Fibroblast of skin of left biceps (primary cell): ENCODE results near the gene CNTN2.

Source experiments
- DNase-seq, 2 experiments: peaks; one replicate each; pipeline ENCODE4 v3.0.0-alpha.2; 2013; ENCODE audit warnings: low read depth in 2 of 2

The CNTN2 gene

DNA sequence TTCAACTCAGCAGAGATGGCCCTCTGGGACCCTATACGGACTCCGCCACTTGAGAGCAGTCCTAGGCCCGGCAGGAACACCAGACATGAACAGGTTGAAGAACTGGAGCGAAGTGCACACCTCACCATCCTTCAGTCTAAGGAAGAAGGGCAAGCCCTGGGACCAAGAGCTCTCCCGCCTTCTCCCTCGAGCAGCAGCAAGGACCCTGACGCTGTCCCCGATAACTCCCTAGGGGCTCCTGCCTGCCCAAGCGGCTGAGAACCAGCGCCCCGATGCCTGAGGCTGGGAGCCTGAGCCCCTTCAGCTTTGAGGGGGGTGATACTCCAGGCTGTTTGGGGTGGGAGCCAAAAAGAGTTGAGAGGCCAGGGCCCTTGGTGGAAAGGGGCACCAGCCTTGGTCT, 31.1 kb downstream of the CNTN2 start:
- no peak for DNase-seq

DNA sequence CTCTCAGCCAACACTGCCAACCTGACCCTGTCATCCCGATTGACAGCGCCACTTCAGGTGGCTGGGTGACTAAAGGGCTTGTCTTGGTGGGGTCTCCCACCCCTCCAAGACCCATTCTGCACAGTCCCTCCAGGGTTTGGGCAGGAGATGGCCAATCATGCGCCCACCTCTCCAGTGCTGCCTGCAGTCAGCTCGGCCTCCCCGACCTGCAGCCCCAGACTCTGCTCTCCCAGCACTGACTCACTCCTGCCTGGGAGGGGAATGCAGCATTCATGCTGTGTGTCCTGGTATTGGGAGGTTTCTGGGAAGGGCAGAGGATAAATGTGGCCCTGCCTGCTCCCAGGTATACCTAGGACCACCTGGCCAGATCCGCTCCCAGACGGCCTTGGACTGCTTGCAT, 31.5 kb downstream of the CNTN2 start:
- DNase-seq: no peak

DNA sequence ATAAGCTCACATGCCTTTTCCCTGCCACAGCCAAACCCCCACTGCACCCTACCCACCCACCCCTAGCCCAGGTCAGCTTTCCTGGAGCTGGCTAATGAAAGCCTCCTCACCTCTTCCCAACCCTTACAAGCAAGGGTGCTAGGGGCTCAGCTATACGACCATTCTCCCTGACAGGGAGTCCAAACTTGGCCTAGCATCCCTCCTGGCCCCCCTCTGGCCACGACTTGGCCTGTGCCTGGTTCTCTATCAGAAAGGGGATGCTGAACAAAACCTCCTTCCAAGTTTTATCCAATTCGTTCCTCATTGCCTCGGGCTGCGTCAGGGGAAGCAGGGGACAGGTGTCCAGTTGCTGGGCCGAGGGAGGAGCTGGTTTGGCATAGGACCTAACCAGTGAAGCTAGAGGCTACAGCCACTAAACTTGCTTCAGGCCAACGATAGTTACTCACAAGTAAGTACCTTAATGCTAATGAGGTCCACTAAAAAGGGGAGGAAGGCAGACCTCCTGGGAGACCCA, 32.7 kb downstream of the CNTN2 start:
- no peak for DNase-seq

DNA sequence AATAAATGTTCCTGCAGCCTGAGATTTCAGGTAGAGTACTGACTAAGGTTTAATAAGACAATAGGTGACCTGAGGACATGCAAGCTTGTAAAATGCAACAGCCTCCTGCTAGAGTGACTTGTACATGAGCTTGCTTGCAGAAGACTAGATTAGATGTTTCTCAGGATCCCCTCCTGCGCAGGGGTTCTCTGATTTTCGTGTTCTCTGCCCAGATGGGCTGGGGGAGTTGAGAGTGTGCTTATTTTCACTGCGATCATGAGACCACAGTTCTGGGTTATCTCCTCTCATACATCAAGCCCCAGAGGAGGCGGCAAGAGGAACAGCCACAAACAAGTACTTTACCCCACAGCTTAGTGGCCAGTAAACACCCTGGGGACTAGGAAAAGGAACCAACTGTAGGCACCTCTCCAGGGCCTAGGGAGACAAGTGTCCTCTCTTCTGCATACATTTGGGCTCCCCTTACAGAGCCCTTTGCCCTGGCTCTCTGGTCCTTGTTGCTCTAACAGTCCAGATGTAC, 33.3 kb downstream of the CNTN2 start:
- DNase-seq: no peak

DNA sequence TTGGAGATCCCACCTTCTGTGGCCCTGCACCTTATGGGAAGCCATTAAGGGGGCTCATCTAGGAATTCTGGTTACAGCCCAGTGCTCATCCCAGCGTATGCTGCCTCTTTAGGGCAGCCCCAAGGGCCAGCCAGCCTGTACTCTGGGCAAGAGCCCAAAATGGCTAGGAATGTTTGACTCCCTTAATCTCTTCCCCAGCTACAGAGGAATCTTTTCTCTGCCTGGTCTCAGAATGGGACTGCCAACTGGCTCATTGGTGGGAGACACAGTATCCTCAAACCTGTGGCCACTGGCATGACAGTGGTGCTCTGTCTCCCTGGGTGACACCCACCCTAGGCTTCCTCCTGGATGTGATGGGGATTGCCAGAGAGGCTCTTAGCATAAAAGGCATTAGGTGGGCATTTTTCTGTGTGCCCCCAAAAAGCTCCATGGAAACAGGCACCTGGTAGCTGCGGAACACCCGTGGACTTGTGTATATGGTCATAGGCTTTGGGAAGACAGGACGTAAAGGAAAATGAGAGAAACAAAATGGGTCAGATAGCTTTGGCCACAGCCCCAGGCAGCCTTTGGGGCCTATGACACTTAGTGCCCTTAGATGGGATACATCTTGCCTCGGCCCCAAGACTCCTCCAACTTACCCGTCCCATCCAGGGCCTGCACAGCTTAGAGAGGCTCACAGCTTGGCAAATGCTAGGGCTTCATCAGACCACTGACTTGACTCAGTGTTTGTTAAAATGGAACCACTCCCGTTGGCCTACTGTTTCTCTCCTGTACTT, 34.3 kb downstream of the CNTN2 start:
- DNase-seq: no peak

DNA sequence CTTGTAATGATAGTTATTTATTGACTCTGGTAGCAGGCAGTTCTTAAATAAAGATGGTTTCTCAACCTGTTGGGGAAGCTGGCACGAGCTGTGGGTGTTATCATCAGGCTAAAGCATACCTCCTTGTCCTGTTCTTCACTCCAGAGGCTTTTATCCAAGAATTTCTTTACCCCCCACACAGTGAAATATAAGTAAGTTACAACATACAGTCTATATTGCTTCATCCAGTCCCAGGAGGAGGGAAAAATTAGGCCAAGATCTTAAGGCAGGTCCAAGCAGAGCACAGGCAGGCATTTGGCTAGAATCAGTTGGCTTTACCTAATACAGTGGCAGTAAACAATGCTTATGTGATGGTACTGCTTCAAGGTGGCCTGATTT, 34.9 kb downstream of the CNTN2 start:
- DNase-seq: peak; percentile 11 to 19

DNA sequence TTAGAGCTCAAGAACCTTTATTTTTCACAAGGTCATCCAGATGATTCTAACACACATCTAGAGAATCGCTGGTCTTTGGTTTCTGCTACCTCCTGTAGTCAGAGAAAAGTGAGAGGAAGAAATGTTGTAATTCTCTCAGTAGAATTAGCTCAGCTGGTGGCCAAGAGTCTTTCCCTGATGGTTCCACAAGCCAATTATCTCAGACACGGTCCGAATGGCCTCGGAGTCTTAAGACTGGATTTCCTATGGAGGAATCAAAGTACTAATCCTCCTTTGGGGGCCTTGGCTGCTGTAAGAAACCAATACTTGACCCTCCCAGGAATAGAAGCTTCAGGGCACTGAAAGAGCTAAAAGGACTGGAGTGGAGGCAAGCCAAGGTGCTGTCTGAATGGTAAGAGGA, 39.4 kb downstream of the CNTN2 start:
- DNase-seq: no peak

DNA sequence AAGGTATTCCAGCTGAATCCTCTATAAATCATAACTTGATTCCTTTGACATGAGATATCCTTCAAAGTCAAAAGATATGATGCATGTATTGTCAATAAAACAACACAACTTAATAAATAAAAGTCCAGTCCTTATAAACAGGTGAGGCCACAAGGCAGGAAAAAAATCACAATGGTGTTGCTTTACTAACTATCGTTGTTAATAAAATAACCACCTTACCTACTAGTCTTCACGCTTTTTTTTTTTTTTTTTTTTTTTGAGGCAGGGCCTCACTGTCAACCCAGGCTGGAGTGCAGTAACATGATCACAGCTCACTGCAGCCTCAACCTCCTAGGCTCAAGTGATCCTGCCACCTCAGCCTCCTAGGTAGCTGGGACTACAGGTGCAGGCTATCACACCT, 41.3 kb downstream of the CNTN2 start, which contains the start of gene TMEM81:
TMEM81 (minus strand) TSS at position 101 of the 400 bp plus-strand sequence. CDS start 140 bp downstream, outside the sequence.
- DNase-seq: no peak

DNA sequence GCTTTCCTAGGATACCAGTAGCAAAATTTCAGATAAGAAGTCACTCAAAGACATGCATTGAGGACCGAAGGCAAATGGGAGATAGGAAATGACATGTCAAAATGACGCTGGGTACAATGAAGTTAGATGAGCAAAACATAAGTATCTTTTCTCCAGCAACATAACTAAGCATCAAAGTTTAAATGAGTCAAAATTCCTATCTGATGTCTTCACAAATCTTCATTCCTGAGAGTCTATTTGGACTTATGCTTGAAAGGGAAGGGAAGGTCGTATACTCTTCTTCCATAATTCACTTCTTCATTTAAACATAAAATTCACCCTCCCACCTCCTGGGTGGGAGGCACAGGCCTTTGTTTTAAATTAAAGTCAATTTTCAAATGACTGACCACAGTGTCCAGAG, 45.3 kb downstream of the CNTN2 start:
- DNase-seq: no peak

DNA sequence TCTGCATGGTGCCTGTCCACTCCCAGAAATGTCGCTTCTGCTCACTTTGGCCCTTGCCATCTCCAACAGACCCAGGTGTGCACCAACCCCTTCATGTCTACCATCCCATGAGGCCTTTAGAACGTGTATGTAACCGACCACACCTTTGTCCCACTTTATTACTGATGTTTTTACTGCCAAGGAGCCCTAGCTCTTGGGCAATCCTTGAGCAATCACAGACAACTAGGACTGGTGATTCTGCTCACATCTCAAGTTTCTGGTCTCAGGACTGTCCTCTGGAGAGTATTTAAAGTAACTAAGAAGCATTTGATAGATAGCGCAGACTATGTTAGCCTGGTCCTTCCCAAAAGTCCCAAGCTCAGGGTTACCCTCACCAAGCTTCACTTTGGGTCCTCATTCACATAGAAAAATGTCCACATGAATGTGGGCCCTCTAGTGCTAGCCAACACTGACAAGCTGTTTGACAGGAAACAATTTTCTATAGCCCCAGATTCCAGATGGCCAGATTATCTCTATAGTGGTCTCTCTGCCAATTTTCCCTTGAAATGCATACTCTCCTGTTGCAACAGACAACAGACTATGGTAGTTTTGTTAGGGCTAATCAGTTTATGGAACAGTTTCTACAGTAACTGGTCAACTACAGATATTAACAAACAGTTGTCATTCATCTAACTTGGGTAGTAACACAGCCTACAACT, 48.2 kb downstream of the CNTN2 start:
- no peak for DNase-seq

DNA sequence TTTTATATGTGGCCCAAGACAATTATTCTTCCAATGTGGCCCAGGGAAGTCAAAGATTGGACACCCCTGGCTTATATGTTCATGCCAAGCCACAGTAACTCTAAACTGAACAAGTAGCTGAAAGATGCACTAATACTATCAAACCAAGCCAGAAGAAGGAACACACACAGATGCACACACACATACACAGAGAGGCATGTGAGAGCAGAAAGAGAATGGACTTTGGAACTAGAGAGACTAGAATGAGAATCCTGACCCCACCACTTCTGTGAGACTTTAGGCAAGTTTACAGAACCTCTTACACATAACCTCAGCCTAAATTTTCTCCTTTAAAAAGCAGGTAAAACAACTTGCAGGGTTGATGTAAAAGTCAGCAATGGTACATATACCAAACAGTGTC, 52.4 kb downstream of the CNTN2 start:
- no peak for DNase-seq

DNA sequence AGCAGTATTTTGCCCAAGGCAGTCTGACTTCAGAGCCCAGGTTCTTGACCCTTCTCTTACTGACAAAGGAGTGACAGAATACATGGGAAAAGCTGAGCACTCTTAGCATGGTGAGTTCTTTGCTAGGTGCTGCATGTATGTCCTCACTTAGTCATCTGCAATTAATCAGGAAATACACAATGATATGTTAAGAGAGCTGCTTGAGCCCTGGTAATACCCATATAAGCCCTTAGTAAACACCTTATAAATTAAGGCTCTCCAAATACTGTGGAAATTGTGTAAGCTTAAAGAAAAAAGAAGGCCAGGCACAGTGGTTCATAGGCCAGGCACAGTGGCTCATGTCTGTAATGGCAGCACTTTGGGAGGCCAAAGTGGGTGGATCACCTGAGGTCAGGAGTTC, 55.2 kb downstream of the CNTN2 start:
- no peak for DNase-seq

DNA sequence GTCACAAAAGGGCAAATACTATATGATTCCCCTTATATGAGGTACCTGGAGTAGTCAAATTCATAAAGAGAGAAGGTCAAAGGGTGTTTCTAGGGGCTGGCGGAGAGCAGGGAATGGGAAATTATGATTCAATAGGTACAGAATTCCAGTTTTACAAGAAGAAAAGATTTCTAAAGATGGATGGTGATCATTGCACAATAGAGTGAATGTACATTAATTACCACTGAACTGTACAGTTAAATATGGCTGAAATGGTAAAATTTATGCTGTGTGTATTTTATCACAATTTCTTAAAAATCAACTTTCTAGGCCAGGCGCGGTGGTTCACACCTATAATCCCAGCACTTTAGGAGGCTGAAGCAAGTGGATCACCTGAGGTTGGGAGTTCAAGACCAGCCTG, 59.4 kb downstream of the CNTN2 start:
- no peak for DNase-seq

DNA sequence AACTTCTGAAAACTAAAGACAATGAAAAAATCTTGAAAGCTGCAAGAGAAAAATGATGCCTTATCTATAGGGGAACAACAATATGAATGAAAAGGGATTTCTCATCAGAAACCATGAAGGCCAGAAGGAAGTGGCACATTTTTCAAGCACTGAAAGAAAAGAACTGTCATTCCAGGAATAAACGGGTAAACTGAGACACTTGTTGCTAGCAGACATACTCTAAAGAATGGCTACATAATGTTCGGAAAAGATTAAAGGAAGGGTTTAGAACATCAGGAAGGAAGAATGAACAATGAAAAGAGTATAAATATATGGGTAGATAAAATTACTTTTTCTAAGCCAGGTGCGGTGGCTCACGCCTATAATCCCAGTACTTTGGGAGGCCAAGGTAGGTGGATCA, 64.3 kb downstream of the CNTN2 start:
- DNase-seq: no peak

DNA sequence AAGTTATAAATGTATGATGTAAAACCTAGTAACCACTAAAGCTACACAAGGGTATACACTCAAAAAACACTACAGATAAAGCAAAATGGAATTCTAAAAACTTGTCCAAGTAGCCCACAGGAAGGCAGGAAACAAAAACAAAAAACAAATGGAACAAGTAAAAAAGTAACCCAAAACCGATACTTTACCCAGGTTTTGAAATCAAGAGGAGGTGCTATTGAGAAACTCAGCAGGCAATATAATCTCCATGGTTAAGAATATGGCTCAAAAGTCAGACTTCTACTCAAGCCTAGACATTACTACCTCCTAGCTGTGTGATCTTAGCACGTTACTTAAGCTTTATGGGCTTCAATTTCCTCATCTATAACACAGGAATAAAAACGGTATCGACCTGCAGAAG, 65.5 kb downstream of the CNTN2 start:
- DNase-seq: no peak

DNA sequence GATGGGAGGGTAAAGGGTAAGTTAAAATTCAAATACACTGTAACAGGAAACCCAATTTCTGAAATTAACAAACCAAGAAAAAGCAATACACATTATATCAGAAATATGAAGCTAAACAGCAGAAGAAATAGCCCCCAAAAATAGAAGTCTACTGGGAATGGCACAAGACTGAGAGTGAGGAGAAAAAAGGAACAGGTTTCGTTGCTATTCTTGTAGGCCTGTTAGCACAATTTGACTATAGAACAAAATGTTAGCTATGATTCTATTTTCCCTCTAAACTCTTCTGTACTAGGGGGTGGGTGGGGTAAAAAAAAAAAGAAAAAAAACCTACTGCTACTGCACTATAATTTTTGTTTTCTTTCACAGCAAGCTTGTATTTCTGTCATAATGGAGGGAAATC, 66.3 kb downstream of the CNTN2 start:
- DNase-seq: no peak

DNA sequence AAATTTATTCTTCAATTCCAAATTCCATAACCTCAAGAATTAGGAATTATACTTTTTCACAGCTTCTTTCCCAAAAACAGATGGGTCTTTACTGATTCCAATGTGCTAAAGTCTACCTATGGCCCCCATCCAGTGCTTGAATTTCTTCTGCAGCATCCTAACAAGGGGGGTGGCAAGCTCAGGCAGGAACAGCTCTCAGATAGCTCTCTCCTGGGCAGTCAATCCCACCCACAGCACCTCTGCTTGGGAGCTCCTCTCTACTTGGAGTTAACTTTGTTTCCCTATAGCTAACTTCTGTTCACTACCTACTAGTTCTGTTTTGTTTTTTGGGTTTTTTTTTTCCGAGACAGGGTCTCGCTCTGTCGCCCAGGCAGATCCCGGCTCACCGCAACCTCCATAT, 66.7 kb downstream of the CNTN2 start:
- no peak for DNase-seq

DNA sequence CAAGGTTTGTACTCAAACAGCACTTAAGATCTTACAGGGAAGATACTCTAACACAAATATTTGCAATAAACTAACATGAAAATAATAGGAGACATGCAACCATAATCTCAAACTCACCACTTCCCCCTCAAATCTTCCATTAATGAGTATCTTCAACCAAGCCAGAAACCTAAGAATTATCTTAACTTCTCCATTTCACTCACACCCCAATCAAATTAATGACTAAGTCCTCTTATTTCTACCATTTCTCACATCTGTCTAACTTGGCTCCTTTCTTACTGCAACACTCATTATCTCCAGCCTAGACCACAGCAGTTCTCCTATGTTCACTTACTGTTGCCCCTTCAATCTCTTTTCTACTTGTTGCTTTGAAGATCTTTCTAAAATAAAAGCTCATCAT, 68.3 kb downstream of the CNTN2 start:
- no peak for DNase-seq

DNA sequence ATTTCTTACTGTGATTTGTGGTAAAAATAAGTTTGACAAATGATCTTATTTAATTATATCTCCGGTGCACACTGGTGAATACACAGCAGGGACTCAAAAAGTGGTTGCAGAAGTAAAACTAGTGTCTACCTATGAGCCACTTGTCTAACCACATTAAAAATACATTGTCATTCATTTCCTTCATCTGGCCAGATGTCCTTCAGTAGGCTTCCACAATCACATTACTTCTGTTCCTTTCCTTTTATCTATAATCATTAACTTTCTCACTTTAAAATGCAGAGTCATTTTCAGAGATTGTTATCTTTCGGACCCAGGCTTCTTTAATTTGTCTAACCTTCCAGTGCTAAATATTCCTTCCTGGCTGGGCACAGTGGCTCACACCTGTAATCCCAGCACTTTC, 75.7 kb downstream of the CNTN2 start:
- no peak for DNase-seq

DNA sequence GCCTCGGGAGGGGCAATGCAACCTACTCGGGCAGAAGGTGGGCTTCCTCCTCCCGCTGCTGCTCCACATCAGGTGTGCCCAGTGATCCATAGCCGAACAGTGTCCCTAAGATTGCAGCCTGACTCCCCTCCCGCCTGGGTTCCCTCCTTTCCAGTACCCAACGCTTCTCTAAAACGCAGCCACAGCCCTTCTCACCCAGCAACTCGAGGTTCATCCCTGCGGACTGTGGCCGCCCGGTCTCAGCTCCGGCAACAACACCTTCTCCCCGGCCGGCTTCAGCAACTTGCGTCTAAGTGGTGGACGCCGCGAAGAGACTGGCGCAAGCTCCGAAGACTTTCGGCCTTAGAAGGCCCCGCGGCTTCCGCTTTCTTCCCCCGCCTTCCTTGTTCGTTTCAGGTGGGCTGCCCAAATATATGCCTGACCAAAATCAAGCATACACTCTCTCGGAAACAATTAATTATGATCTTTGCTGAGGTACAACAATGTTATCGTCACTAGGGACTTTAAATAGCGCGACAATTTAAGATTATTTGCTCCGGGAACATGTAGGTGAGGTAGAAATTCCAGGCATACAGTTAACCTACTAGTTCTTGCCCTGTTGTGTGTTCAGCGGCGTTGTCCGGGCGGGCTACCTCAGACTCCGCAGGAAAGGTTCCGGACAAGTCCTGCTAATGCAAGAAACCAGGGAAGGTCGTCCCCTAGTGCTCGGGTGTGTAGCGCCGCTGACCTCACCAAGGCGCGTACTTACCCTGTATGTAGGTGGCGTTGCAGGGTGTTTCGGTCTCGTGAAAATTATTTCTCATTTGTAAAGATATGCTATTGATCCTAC, 78.9 kb downstream of the CNTN2 start, which contains the start of gene RBBP5:
RBBP5 (minus strand) TSS at position 319 of the 829 bp plus-strand sequence; CDS start at position 214, 105 bp downstream.
- peak; percentile 94 to 95 for DNase-seq

DNA sequence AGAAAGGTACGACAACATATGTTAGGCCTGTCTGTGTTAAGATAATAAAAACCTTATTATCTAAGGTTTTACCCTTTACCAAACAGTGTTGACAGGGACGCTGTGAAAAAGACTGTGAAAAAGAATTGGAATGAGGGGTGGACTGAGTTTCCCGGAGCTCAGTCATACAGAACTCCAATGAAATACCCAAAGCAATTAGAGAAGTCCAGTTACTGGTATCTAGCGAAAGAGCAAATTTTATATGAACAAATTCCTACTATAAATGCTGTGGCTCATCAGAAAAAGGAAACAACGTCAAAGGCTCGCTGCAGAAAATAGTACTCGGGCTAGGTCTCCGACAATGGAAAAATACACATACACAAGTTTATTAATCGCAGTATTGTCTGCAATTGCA, 79.5 kb downstream of the CNTN2 start:
- DNase-seq: no peak

DNA sequence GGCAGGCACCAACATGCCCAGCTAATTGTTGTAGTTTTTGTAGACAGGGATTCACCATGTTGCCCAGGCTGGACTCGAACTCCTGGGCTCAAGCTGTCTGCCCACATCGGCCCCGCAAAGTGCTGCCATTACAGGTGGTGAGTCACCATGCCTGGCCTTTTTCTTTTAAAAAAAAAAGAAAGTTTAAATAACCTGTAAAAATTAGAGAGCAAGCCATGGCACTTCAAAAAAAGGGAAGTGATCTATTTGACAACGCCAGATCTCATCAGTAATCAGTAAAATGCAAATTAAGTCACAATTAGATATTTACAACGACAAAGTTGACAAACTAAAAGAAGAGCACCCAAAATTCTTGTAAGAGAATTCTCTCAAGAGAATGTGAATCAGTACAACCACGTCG, 81.7 kb downstream of the CNTN2 start:
- no peak for DNase-seq
